Loucy (cell line): ENCODE data around the gene LILRB3.

Experiments used
- EZH2phosphoT487 ChIP-seq: fragments of 200-600 bp; IDR thresholded peaks from 2 replicates; pipeline ENCODE4 v1.6.1; 2018; ENCODE audit warnings: antibody characterized with exemption, mild to moderate bottlenecking, moderate library complexity, borderline replicate concordance
- TF ChIP-seq, protein P1 (sequence below): fragments of 200-600 bp; sonication (generic); conservative IDR thresholded peaks from 2 replicates; pipeline ENCODE4 v1.5.1; 2014; ENCODE audit warnings: mild to moderate bottlenecking, antibody characterized with exemption, low read length

DNA sequence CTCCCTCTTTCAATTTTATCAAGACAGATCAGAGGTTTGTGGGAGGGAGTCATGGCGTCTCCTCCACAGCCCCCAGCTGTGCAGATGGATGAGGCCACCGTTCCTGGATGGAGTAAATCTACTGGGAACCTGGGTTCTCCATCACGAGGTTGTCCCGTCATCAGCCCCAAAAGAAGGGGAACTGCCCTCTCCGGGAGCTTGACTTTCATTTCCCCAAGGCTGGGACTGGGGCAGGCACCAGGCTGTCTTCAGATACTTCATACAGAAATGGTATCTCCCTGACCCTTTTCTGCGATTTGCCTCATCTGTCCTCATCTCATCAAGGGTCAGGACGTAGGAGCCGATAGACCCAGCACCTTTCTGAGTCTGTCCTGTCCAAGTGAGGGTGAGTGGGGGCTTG is 48.3 kb upstream of the LILRB3 start:
- TF ChIP-seq, protein P1, sequence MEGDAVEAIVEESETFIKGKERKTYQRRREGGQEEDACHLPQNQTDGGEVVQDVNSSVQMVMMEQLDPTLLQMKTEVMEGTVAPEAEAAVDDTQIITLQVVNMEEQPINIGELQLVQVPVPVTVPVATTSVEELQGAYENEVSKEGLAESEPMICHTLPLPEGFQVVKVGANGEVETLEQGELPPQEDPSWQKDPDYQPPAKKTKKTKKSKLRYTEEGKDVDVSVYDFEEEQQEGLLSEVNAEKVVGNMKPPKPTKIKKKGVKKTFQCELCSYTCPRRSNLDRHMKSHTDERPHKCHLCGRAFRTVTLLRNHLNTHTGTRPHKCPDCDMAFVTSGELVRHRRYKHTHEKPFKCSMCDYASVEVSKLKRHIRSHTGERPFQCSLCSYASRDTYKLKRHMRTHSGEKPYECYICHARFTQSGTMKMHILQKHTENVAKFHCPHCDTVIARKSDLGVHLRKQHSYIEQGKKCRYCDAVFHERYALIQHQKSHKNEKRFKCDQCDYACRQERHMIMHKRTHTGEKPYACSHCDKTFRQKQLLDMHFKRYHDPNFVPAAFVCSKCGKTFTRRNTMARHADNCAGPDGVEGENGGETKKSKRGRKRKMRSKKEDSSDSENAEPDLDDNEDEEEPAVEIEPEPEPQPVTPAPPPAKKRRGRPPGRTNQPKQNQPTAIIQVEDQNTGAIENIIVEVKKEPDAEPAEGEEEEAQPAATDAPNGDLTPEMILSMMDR = no peak
- no peak for TF ChIP-seq EZH2phosphoT487
